Coronary artery (tissue), 2 donors: ENCODE measurements around the gene AP2A2.

Source experiments
- DNase-seq: peaks from one replicate; pipeline ENCODE4 v3.0.0-alpha.2; 2017; ENCODE audit warnings: low spot score
- H3K27ac ChIP-seq, 2 donors: fragments of 200-600 bp; sonication (generic); one replicate each; pipeline ENCODE4 v1.5.1; 2016 to 2019
- H3K4me3 ChIP-seq: fragments of 200-600 bp; sonication (generic); 2 replicates; pipeline ENCODE4 v1.5.1; 2016; ENCODE audit warnings: mild to moderate bottlenecking, moderate library complexity
- CTCF ChIP-seq: fragments of 200-600 bp; sonication (generic); IDR thresholded peaks from one replicate; pipeline ENCODE4 v1.5.1; 2019; ENCODE audit warnings: antibody characterized with exemption

The AP2A2 gene

GRCh38 chr11:886568-886967 is 39.1 kb upstream of the AP2A2 start:
- Histone ChIP-seq H3K27ac (no peak overlapping the region), H3K4me3 (no peak overlapping the region)
- no peak for TF ChIP-seq CTCF
- DNase-seq: no peak

- no peak overlapping the region for H3K27ac ChIP-seq
- H3K4me3 ChIP-seq: no peak overlapping the region
- DNase-seq: no peak
- TF ChIP-seq CTCF: no peak
Observed at GRCh38 chr11:887589-887988, 38.1 kb upstream of the AP2A2 start.

GRCh38 chr11:888310-889212 is 37.1 kb upstream of the AP2A2 start:
- H3K27ac ChIP-seq: no peak overlapping the region
- no peak for TF ChIP-seq CTCF
- no peak for DNase-seq
- no peak overlapping the region for H3K4me3 ChIP-seq

- H3K27ac ChIP-seq: no peak overlapping the region
- no peak for DNase-seq
- TF ChIP-seq CTCF: no peak
- H3K4me3 ChIP-seq: no peak overlapping the region
Observed at GRCh38 chr11:889257-889656, 36.4 kb upstream of the AP2A2 start.

- H3K27ac ChIP-seq: no peak overlapping the region
- TF ChIP-seq CTCF: no peak
- H3K4me3 ChIP-seq: no peak overlapping the region
- no peak for DNase-seq
Observed at GRCh38 chr11:889687-890475, 35.8 kb upstream of the AP2A2 start.

- Histone ChIP-seq H3K27ac (no peak overlapping the region), H3K4me3 (no peak overlapping the region)
- no peak for TF ChIP-seq CTCF
- no peak for DNase-seq
Observed at GRCh38 chr11:890794-891540, 34.7 kb upstream of the AP2A2 start.
